HCT116 (cell line): ENCODE measurements around the gene SYT10. TPM values are rescaled to one million over a fixed set of nuclear protein-coding genes. Genes with fewer than 3 reads are reported as not detected.

Experiments
- ATAC-seq: fragments of 200-7000 bp; cut with Tn5 transposase; 2 replicates; pipeline ENCODE4 v1.9.1; 2020; ENCODE audit warnings: mild to moderate bottlenecking, moderate library complexity
- BruUV-seq: library from RNA; stranded (reverse); fragments of 400-500 nt; replicated peaks from 2 replicates; lab custom pipeline; 2021; lab: Mats Ljungman, UMichigan
- CTCF ChIA-PET: fragments of 300-600 bp; sonication (Branson Sonifier 250); formaldehyde crosslinking; loops from one replicate; lab custom pipeline; 2021; ENCODE audit warnings: antibody characterized with exemption; lab: Charles Lee
- POLR2A ChIA-PET: fragments of 300-600, 350-600 bp; sonication (Branson Sonifier 250); formaldehyde crosslinking; loops from one replicate; lab custom pipeline; 2021; ENCODE audit warnings: antibody characterized with exemption; lab: Charles Lee
- RAD21 ChIA-PET, 2 experiments: fragments of 300-600 bp; sonication (Branson Sonifier 250); formaldehyde crosslinking; loops; one replicate each; lab custom pipeline; 2023; ENCODE audit warnings: low total read pairs in 2 of 2; ENCODE audit not compliant: uncharacterized antibody in 2 of 2, unreplicated experiment in 2 of 2, low non-redundant PET in 1 of 2; lab: Charles Lee
- DNase-seq: peaks from one replicate; pipeline ENCODE4 v3.0.0-alpha.2; 2010; ENCODE audit warnings: low read depth, low spot score
- H2AFZ ChIP-seq: fragments of 200-600 bp; shearing (Covaris generic), sonication (generic); 2 replicates; pipeline ENCODE4 v1.6.1; 2017; ENCODE audit warnings: low read depth, mixed run types, mixed read lengths, antibody characterized with exemption, low read length; ENCODE audit not compliant: poor library complexity, severe bottlenecking
- H3K27ac ChIP-seq: 2 replicates; pipeline ENCODE4 v1.5.1; 2012; ENCODE audit warnings: low read depth, low read length
- H3K27me3 ChIP-seq: fragments of 200-600 bp; sonication (generic); 2 replicates; pipeline ENCODE4 v1.6.1; 2016; ENCODE audit warnings: mixed run types, low read length, mixed read lengths; ENCODE audit not compliant: insufficient read depth
- H3K36me3 ChIP-seq, 2 experiments: fragments of 200-500 bp in 1 of 2; fragments of 200-600 bp in 1 of 2; sonication (Bioruptor generic) in 1 of 2; sonication (generic) in 1 of 2; 2 replicates each; pipeline versions ENCODE4 v1.5.1 to v1.6.1; 2014 to 2016; ENCODE audit warnings: low read length in 2 of 2, inconsistent platforms in 1 of 2, mixed read lengths in 1 of 2, mixed run types in 1 of 2; ENCODE audit not compliant: insufficient read depth in 2 of 2, control insufficient read depth in 1 of 2
- H3K4me1 ChIP-seq, 2 experiments: fragments of 200-600 bp in 1 of 2; sonication (generic) in 1 of 2; 2 replicates each; pipeline versions ENCODE4 v1.5.1 to v1.6.1; 2012 to 2017; ENCODE audit warnings: low read length in 2 of 2, inconsistent platforms in 1 of 2, mild to moderate bottlenecking in 1 of 2, mixed read lengths in 1 of 2, mixed run types in 1 of 2, moderate library complexity in 1 of 2; ENCODE audit not compliant: insufficient read depth in 2 of 2, control insufficient read depth in 1 of 2
- H3K4me2 ChIP-seq: fragments of 200-600 bp; sonication (generic); 2 replicates; pipeline ENCODE4 v1.6.1; 2017; ENCODE audit warnings: mixed run types, low read length, mixed read lengths
- H3K4me3 ChIP-seq, 2 experiments: fragments of 200-600 bp in 1 of 2; sonication (generic) in 1 of 2; replicated peaks in 1 of 2; 2 replicates each; pipeline ENCODE4 v1.5.1; 2011 to 2016; ENCODE audit warnings: low read length in 2 of 2, control low read depth in 1 of 2, low read depth in 1 of 2, mild to moderate bottlenecking in 1 of 2, mixed read lengths in 1 of 2, mixed run types in 1 of 2
- H3K79me2 ChIP-seq: fragments of 200-600 bp; sonication (generic); 2 replicates; pipeline ENCODE4 v1.6.1; 2017; ENCODE audit warnings: mild to moderate bottlenecking, mixed run types, low read length, moderate library complexity, mixed read lengths; ENCODE audit not compliant: insufficient read depth
- H3K9ac ChIP-seq: fragments of 200-600 bp; sonication (generic); 2 replicates; pipeline ENCODE4 v1.6.1; 2016; ENCODE audit warnings: low read length, mixed read lengths
- H3K9me2 ChIP-seq: fragments of 200-600 bp; sonication (generic), shearing (Covaris generic); 2 replicates; pipeline ENCODE4 v1.6.1; 2017; ENCODE audit warnings: mixed run types, mild to moderate bottlenecking, moderate library complexity; ENCODE audit not compliant: insufficient read depth
- H3K9me3 ChIP-seq, 2 experiments: fragments of 200-500 bp in 1 of 2; fragments of 200-600 bp in 1 of 2; sonication (Bioruptor generic) in 1 of 2; sonication (generic) in 1 of 2; 2 replicates each; pipeline ENCODE4 v1.6.1; 2014 to 2017; ENCODE audit warnings: low read length in 2 of 2, mixed read lengths in 2 of 2, inconsistent platforms in 1 of 2, low read depth in 1 of 2, mild to moderate bottlenecking in 1 of 2, mixed run types in 1 of 2, moderate library complexity in 1 of 2; ENCODE audit not compliant: control insufficient read depth in 1 of 2, insufficient read depth in 1 of 2
- H4K20me1 ChIP-seq: fragments of 200-600 bp; sonication (generic), shearing (Covaris generic); 2 replicates; pipeline ENCODE4 v1.6.1; 2017; ENCODE audit warnings: mixed run types, mild to moderate bottlenecking, moderate library complexity; ENCODE audit not compliant: insufficient read depth
- CBX3 ChIP-seq: IDR thresholded peaks from 2 replicates; pipeline ENCODE4 v1.6.1; 2012; ENCODE audit warnings: low read depth
- CEBPB ChIP-seq: IDR thresholded peaks from 2 replicates; pipeline ENCODE4 v1.6.1; 2012; ENCODE audit warnings: low read depth
- EZH2 ChIP-seq: fragments of 200-600 bp; sonication (generic); IDR thresholded peaks from 2 replicates; pipeline ENCODE4 v1.6.1; 2017; ENCODE audit warnings: antibody characterized with exemption, mixed run types
- FOSL1 ChIP-seq: IDR thresholded peaks from 2 replicates; pipeline ENCODE4 v1.6.1; 2012; ENCODE audit warnings: low read depth
- JUND ChIP-seq: IDR thresholded peaks from 2 replicates; pipeline ENCODE4 v1.6.1; 2012
- POLR2A ChIP-seq: IDR thresholded peaks from 2 replicates; pipeline ENCODE4 v1.7.0; 2011; ENCODE audit warnings: borderline replicate concordance; ENCODE audit not compliant: insufficient read depth, insufficient read length; ENCODE audit errors: extremely low read depth
- POLR2AphosphoS5 ChIP-seq: IDR thresholded peaks from 2 replicates; pipeline ENCODE4 v1.6.1; 2011; ENCODE audit warnings: mild to moderate bottlenecking, low read depth, low read length, moderate library complexity
- RAD21 ChIP-seq: IDR thresholded peaks from 2 replicates; pipeline ENCODE4 v1.6.1; 2012; ENCODE audit warnings: low read depth, mild to moderate bottlenecking
- SIN3A ChIP-seq: IDR thresholded peaks from 2 replicates; pipeline ENCODE4 v1.6.1; 2012; ENCODE audit warnings: low read depth
- SP1 ChIP-seq: IDR thresholded peaks from 2 replicates; pipeline ENCODE4 v1.6.1; 2012; ENCODE audit warnings: low read depth
- SRF ChIP-seq: IDR thresholded peaks from 2 replicates; pipeline ENCODE4 v1.6.1; 2012; ENCODE audit warnings: low read depth
- YY1 ChIP-seq: IDR thresholded peaks from 2 replicates; pipeline ENCODE4 v1.6.1; 2011; ENCODE audit warnings: low read length, low read depth, moderate library complexity, mild to moderate bottlenecking; ENCODE audit not compliant: insufficient replicate concordance; ENCODE audit errors: extremely low read depth
- ZFX ChIP-seq: fragments of 450-650 bp; IDR thresholded peaks from 2 replicates; pipeline ENCODE4 v1.6.1; 2017
- ZNF274 ChIP-seq: fragments of 200-500 bp; sonication (Bioruptor generic); IDR thresholded peaks from 2 replicates; pipeline ENCODE4 v1.6.1; 2014; ENCODE audit warnings: mild to moderate bottlenecking, low read depth, low read length, inconsistent platforms
- intact Hi-C: fragments of 100-400 bp; cut with micrococcal nuclease; formaldehyde crosslinking; loops from 2 replicates; pipeline ENCODE4 v1.10.0; 2022
- total RNA-seq: library from RNA; stranded (reverse); gene quantifications from one replicate; pipeline ENCODE4 v1.2.1, GENCODE V29; 2021; ENCODE audit not compliant: unreplicated experiment
- TF ChIP-seq, protein P1 (sequence below), 3 experiments: fragments of 200-600 bp in 1 of 3; sonication (generic) in 1 of 3; IDR thresholded peaks in 2 of 3; conservative IDR thresholded peaks in 1 of 3; 2 replicates each; pipeline ENCODE4 v1.5.1; 2012 to 2017; ENCODE audit warnings: low read depth in 2 of 3, low read length in 2 of 3, antibody characterized with exemption in 1 of 3, borderline replicate concordance in 1 of 3, control low read depth in 1 of 3, mild to moderate bottlenecking in 1 of 3, mixed read lengths in 1 of 3, mixed run types in 1 of 3, moderate library complexity in 1 of 3; ENCODE audit not compliant: insufficient read depth in 1 of 3
- TF ChIP-seq, protein P2 (sequence below): IDR thresholded peaks from 2 replicates; pipeline ENCODE4 v1.6.1; 2012
- TF ChIP-seq, protein P3 (sequence below): IDR thresholded peaks from 2 replicates; pipeline ENCODE4 v1.6.1; 2011; ENCODE audit warnings: mild to moderate bottlenecking, low read length, moderate library complexity; ENCODE audit not compliant: insufficient replicate concordance; ENCODE audit errors: extremely low read depth

SYT10 gene
- total RNA-seq, 1 experiment from 2014 or later, result not detected

DNA sequence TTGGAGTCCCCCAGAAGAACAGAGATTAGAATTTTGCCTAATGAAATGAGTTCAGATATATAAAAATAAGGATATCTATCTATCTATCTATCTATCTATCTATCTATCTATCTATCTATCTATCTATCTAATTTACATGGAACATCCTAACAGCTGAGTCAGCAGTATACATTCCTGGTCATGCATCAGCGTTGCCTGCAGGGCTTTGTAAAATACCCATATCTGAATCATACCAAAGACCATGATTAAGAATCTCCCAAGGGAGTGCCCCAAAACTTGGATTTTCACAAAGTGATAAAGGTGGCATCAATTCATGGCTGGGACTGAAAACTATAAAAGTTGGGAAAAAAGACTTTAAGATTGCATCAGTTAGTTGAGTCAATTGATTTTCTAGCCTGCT lies 32.7 kb upstream of the SYT10 start:
- BruUV-seq, result no TSS peak
- no peak overlapping the region for H3K4me2 ChIP-seq
- no peak overlapping the region for H3K9ac ChIP-seq
- intact Hi-C loops, result no loop called here
- no peaks in the 10 kb centered on the region; the same call in 1 of the 2 replicates for H4K20me1 ChIP-seq
- no peaks in the 10 kb centered on the region for H3K27me3 ChIP-seq
- H2AFZ ChIP-seq, result no peak overlapping the region
- POLR2A ChIA-PET, result no interaction called here
- CTCF ChIA-PET, result no interaction called here
- H3K4me3 ChIP-seq, result no peak overlapping the region
- H3K27ac ChIP-seq, result no peak overlapping the region
- H3K36me3 ChIP-seq, result no peaks in the 10 kb centered on the region
- DNase-seq (no peak), ATAC-seq (no peak)
- peaks cover 9 to 13% of the 10 kb centered on the region in 2 experiments; a peak in 2 of 4 replicates for H3K9me3 ChIP-seq
- no peak for TF ChIP-seq RAD21
- TF ChIP-seq JUND, result no peak
- TF ChIP-seq FOSL1, result no peak
- TF ChIP-seq POLR2AphosphoS5, result no peak
- no peak for TF ChIP-seq YY1
- no peak for TF ChIP-seq CBX3
- no peak for TF ChIP-seq ZNF274
- TF ChIP-seq POLR2A, result no peak
- no peaks in the 10 kb centered on the region for H3K4me1 ChIP-seq
- H3K9me2 ChIP-seq, result no peaks in the 10 kb centered on the region
- RAD21 ChIA-PET, result no interaction called here
- no peaks in the 10 kb centered on the region for H3K79me2 ChIP-seq

DNA sequence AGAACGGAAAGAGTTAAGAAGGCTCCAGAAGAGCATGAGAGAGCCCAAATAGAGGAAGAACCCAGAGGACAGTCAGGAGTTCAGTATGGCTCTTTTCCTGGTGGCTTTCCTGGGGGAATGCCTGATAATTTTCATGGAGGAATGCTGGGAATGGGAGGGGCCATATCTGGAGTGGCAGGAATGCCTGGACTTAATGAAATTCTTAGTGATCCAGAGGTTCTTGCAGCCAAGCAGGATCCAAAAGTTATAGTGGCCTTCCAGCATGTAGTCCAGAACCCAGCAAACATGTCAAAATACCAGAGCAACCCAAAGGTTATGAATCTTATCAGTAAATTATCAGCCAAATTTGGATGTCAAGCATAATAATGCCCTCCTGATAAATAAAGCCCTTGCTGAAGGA lies 15.5 kb upstream of the SYT10 start:
- ChIA-PET POLR2A (no interaction called here), RAD21 (no interaction called here), CTCF (no interaction called here)
- Histone ChIP-seq H3K4me3 (no peak overlapping the region), H4K20me1 (no peaks in the 10 kb centered on the region; the same call in 1 of the 2 replicates), H3K9me3 (peaks cover 5 to 20% of the 10 kb centered on the region in 2 experiments; a peak in 3 of 4 replicates), H3K27ac (no peak overlapping the region), H3K27me3 (no peaks in the 10 kb centered on the region), H3K79me2 (no peaks in the 10 kb centered on the region), H3K4me2 (no peak overlapping the region), H3K4me1 (no peaks in the 10 kb centered on the region), H3K36me3 (no peaks in the 10 kb centered on the region), H3K9ac (no peak overlapping the region), H3K9me2 (no peaks in the 10 kb centered on the region), H2AFZ (no peak overlapping the region)
- ATAC-seq (no peak), DNase-seq (no peak)
- intact Hi-C loops, result no loop called here
- BruUV-seq, result no TSS peak
- no peak for TF ChIP-seq RAD21
- no peak for TF ChIP-seq SRF
- no peak for TF ChIP-seq JUND
- TF ChIP-seq, protein P1, sequence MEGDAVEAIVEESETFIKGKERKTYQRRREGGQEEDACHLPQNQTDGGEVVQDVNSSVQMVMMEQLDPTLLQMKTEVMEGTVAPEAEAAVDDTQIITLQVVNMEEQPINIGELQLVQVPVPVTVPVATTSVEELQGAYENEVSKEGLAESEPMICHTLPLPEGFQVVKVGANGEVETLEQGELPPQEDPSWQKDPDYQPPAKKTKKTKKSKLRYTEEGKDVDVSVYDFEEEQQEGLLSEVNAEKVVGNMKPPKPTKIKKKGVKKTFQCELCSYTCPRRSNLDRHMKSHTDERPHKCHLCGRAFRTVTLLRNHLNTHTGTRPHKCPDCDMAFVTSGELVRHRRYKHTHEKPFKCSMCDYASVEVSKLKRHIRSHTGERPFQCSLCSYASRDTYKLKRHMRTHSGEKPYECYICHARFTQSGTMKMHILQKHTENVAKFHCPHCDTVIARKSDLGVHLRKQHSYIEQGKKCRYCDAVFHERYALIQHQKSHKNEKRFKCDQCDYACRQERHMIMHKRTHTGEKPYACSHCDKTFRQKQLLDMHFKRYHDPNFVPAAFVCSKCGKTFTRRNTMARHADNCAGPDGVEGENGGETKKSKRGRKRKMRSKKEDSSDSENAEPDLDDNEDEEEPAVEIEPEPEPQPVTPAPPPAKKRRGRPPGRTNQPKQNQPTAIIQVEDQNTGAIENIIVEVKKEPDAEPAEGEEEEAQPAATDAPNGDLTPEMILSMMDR (IDR thresholded peaks at IDR 0.05 in 2 of 3, conservative IDR thresholded peaks at IDR 0.05 in 1 of 3; ENCODE audit: borderline replicate concordance in 1 of 3, insufficient read depth in 1 of 3, low read depth in 2 of 3, low read length in 2 of 3), result no peak
- no peak for TF ChIP-seq FOSL1
- TF ChIP-seq SP1, result no peak
- TF ChIP-seq CEBPB, result no peak
- TF ChIP-seq POLR2A, result no peak
- no peak for TF ChIP-seq YY1
- no peak for TF ChIP-seq CBX3
- no peak for TF ChIP-seq ZFX
- TF ChIP-seq, protein P2, sequence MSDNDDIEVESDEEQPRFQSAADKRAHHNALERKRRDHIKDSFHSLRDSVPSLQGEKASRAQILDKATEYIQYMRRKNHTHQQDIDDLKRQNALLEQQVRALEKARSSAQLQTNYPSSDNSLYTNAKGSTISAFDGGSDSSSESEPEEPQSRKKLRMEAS, result no peak
- TF ChIP-seq SIN3A, result no peak
- no peak for TF ChIP-seq EZH2
- TF ChIP-seq, protein P3, sequence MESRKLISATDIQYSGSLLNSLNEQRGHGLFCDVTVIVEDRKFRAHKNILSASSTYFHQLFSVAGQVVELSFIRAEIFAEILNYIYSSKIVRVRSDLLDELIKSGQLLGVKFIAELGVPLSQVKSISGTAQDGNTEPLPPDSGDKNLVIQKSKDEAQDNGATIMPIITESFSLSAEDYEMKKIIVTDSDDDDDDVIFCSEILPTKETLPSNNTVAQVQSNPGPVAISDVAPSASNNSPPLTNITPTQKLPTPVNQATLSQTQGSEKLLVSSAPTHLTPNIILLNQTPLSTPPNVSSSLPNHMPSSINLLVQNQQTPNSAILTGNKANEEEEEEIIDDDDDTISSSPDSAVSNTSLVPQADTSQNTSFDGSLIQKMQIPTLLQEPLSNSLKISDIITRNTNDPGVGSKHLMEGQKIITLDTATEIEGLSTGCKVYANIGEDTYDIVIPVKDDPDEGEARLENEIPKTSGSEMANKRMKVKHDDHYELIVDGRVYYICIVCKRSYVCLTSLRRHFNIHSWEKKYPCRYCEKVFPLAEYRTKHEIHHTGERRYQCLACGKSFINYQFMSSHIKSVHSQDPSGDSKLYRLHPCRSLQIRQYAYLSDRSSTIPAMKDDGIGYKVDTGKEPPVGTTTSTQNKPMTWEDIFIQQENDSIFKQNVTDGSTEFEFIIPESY, result no peak
